Keratinocyte (primary cell): ENCODE measurements around the gene TTPAL.

Experiments used
- EZH2 ChIP-seq: IDR thresholded peaks from one replicate; pipeline ENCODE4 v1.6.1; 2012; ENCODE audit warnings: inconsistent platforms, mild to moderate bottlenecking, low read length, moderate library complexity
- TF ChIP-seq, protein P1 (sequence below), 3 experiments: IDR thresholded peaks in 1 of 3; conservative IDR thresholded peaks in 1 of 3; optimal IDR thresholded peaks in 1 of 3; 2 replicates in 2 of 3; 3 replicates in 1 of 3; pipeline versions ENCODE3 to v1.5.1; 2011; ENCODE audit warnings: low read length in 3 of 3, mild to moderate bottlenecking in 3 of 3, moderate library complexity in 2 of 3, control low read depth in 1 of 3, inconsistent platforms in 1 of 3; ENCODE audit not compliant: insufficient read depth in 2 of 3; ENCODE audit errors: extremely low read depth in 1 of 3

DNA sequence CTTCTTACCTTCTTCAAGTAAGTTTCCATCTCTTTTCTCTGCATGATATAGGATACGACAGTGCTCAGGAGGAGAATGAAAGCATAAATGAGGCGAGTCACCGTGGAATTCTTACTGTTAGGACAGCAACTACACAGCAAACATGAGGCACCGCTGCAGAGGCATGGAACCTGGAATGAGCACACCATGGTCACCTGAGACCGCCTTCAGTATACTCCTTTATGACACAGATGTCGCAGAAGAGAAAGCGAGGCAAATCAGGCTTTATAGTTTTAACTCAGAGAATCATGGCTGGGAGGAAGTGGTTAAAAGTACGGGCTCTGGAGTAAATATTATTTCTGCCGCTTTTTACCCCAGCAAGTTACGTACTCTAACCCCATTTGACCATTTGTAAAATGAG, 38.2 kb downstream of the TTPAL start:
- TF ChIP-seq, protein P1, sequence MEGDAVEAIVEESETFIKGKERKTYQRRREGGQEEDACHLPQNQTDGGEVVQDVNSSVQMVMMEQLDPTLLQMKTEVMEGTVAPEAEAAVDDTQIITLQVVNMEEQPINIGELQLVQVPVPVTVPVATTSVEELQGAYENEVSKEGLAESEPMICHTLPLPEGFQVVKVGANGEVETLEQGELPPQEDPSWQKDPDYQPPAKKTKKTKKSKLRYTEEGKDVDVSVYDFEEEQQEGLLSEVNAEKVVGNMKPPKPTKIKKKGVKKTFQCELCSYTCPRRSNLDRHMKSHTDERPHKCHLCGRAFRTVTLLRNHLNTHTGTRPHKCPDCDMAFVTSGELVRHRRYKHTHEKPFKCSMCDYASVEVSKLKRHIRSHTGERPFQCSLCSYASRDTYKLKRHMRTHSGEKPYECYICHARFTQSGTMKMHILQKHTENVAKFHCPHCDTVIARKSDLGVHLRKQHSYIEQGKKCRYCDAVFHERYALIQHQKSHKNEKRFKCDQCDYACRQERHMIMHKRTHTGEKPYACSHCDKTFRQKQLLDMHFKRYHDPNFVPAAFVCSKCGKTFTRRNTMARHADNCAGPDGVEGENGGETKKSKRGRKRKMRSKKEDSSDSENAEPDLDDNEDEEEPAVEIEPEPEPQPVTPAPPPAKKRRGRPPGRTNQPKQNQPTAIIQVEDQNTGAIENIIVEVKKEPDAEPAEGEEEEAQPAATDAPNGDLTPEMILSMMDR (optimal IDR thresholded peaks at IDR 0.05 in 1 of 3, IDR thresholded peaks at IDR 0.05 in 1 of 3, conservative IDR thresholded peaks at IDR 0.05 in 1 of 3; ENCODE audit: extremely low read depth in 1 of 3, insufficient read depth in 2 of 3, low read length in 3 of 3) = no peak
- no peak for TF ChIP-seq EZH2
